ENCODE measurements around the gene KCNQ4.

Gene KCNQ4

DNA sequence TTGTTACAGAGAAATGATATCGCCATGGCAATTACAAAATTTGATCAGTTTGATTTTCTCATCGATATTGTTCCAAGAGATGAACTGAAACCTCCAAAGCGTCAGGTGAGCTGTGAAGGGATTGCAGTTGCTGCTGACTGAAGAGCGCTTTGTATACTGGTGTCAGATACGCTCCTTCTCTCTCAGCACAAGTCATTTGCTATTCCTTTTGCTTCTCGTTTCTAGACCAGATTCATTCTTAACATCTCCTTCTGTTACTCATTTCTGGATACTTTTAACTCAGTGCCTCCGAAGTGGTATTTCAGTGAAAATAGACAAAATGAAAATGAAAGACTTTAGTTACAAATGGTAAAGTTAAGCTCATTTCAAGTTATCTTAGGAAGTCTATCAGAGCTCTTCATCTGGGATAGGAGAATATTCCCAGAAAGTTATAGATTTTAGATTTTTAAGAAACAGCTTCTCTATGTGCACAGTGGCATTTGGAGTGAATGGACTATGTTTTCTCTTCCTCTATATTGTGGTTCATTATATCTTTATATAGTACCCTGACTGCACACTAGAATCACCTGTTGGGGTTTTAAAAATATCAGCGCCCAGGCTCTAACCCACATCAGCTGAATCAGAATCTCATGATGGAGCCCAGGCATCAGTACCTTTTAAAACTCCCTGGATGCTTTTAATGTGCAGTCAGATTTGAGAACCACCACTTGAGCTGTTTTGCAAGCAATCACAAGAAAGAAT, 30.3 kb upstream of the KCNQ4 start:
- DNase-seq (ENCODE audit: low read depth in 1 of 2, low spot score in 1 of 2), result no peak
- H3K27me3 ChIP-seq (ENCODE audit: insufficient read depth, poor library complexity, severe bottlenecking), result no peaks in the 10 kb centered on the region
- TF ChIP-seq REST (IDR thresholded peaks at IDR 0.05; ENCODE audit: insufficient replicate concordance, low read depth), result no peak
- no peak for TF ChIP-seq POLR2AphosphoS5 (IDR thresholded peaks at IDR 0.05; ENCODE audit: low read depth)
- TF ChIP-seq SPI1 (IDR thresholded peaks at IDR 0.05; ENCODE audit: borderline replicate concordance, low read depth), result no peak
- TF ChIP-seq, protein P1, sequence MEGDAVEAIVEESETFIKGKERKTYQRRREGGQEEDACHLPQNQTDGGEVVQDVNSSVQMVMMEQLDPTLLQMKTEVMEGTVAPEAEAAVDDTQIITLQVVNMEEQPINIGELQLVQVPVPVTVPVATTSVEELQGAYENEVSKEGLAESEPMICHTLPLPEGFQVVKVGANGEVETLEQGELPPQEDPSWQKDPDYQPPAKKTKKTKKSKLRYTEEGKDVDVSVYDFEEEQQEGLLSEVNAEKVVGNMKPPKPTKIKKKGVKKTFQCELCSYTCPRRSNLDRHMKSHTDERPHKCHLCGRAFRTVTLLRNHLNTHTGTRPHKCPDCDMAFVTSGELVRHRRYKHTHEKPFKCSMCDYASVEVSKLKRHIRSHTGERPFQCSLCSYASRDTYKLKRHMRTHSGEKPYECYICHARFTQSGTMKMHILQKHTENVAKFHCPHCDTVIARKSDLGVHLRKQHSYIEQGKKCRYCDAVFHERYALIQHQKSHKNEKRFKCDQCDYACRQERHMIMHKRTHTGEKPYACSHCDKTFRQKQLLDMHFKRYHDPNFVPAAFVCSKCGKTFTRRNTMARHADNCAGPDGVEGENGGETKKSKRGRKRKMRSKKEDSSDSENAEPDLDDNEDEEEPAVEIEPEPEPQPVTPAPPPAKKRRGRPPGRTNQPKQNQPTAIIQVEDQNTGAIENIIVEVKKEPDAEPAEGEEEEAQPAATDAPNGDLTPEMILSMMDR (IDR thresholded peaks at IDR 0.05; ENCODE audit: insufficient read depth, low read length), result no peak
- TF ChIP-seq GABPA (IDR thresholded peaks at IDR 0.05; ENCODE audit: low read depth), result no peak
- no peak overlapping the region for H3K27ac ChIP-seq (replicated peaks)
- H3K4me3 ChIP-seq (replicated peaks; ENCODE audit: insufficient read depth, low read length), result no peak overlapping the region

DNA sequence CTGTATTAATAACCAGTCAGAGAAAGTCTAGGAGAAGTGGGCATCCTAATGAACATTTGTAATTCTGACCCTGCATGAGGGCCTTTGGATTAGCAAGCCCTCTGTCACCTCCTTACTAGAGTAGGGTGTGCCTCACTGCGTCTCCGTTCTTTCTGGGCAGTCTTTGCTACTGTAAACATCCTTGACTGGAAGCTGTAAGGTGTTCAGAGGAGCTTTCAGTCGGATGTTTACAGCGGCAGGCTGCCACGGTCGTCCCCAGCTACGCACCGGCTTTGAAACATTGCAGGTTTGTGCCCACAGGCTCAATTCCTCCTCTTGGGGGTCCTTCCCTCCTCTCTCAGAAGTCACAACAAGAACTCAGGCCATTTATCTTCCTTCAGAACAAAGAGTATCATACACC, 29.4 kb upstream of the KCNQ4 start:
- Histone ChIP-seq H3K27me3 (ENCODE audit: insufficient read depth, poor library complexity, severe bottlenecking) (no peaks in the 10 kb centered on the region), H3K4me3 (replicated peaks; ENCODE audit: insufficient read depth, low read length) (no peak overlapping the region), H3K27ac (replicated peaks) (no peak overlapping the region)
- no peak for DNase-seq (ENCODE audit: low read depth in 1 of 2, low spot score in 1 of 2)
- TF ChIP-seq POLR2AphosphoS5 (IDR thresholded peaks at IDR 0.05; ENCODE audit: low read depth), result no peak
- TF ChIP-seq, protein P1 (IDR thresholded peaks at IDR 0.05; ENCODE audit: insufficient read depth, low read length), result no peak
- no peak for TF ChIP-seq GABPA (IDR thresholded peaks at IDR 0.05; ENCODE audit: low read depth)
- TF ChIP-seq SPI1 (IDR thresholded peaks at IDR 0.05; ENCODE audit: borderline replicate concordance, low read depth), result no peak
- TF ChIP-seq REST (IDR thresholded peaks at IDR 0.05; ENCODE audit: insufficient replicate concordance, low read depth), result no peak

DNA sequence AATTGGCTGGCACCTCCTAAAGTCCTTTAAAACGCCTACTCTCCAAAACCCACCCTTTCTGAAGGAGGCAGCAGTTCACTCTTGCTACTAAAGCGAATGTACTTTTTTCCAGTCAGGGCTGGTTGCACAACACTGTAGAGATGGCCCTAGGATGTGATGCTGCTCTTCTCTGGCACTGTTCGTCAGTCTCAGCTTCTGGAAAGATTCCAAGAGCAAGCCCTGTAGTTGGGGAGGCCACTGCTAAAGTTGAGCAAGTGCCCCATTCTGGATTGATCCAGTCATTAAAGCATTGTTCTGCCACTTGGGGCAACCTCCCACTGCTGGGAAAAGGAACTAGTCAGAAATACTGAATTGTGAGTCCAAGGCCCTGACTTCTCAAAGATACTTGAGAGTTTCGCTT, 28.5 kb upstream of the KCNQ4 start:
- Histone ChIP-seq H3K27ac (replicated peaks) (no peak overlapping the region), H3K4me3 (replicated peaks; ENCODE audit: insufficient read depth, low read length) (no peak overlapping the region), H3K27me3 (ENCODE audit: insufficient read depth, poor library complexity, severe bottlenecking) (no peaks in the 10 kb centered on the region)
- TF ChIP-seq GABPA (IDR thresholded peaks at IDR 0.05; ENCODE audit: low read depth), result no peak
- no peak for TF ChIP-seq SPI1 (IDR thresholded peaks at IDR 0.05; ENCODE audit: borderline replicate concordance, low read depth)
- TF ChIP-seq, protein P1 (IDR thresholded peaks at IDR 0.05; ENCODE audit: insufficient read depth, low read length), result no peak
- no peak for TF ChIP-seq POLR2AphosphoS5 (IDR thresholded peaks at IDR 0.05; ENCODE audit: low read depth)
- no peak for TF ChIP-seq REST (IDR thresholded peaks at IDR 0.05; ENCODE audit: insufficient replicate concordance, low read depth)
- peak; percentile 30 to 38 for DNase-seq (ENCODE audit: low read depth in 1 of 2, low spot score in 1 of 2)
